C4-2B (cell line): ENCODE data around the gene GLT8D1.

Experiments used
- H3K27ac ChIP-seq: fragments of 450-650 bp; 2 replicates; pipeline ENCODE4 v1.5.1; 2017
- ZFX ChIP-seq: fragments of 450-650 bp; IDR thresholded peaks from 2 replicates; pipeline ENCODE4 v1.6.1; 2017
- TF ChIP-seq, protein P1 (sequence below): fragments of 450-650 bp; conservative IDR thresholded peaks from 2 replicates; pipeline ENCODE4 v1.5.1; 2017; ENCODE audit warnings: mild to moderate bottlenecking

GLT8D1 gene

GRCh38 chr3:52651592-52651991 is 54.0 kb downstream of the GLT8D1 start:
- TF ChIP-seq ZFX = no peak
- TF ChIP-seq, protein P1, sequence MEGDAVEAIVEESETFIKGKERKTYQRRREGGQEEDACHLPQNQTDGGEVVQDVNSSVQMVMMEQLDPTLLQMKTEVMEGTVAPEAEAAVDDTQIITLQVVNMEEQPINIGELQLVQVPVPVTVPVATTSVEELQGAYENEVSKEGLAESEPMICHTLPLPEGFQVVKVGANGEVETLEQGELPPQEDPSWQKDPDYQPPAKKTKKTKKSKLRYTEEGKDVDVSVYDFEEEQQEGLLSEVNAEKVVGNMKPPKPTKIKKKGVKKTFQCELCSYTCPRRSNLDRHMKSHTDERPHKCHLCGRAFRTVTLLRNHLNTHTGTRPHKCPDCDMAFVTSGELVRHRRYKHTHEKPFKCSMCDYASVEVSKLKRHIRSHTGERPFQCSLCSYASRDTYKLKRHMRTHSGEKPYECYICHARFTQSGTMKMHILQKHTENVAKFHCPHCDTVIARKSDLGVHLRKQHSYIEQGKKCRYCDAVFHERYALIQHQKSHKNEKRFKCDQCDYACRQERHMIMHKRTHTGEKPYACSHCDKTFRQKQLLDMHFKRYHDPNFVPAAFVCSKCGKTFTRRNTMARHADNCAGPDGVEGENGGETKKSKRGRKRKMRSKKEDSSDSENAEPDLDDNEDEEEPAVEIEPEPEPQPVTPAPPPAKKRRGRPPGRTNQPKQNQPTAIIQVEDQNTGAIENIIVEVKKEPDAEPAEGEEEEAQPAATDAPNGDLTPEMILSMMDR = no peak
- H3K27ac ChIP-seq = no peak overlapping the region

- H3K27ac ChIP-seq = no peak overlapping the region
- TF ChIP-seq, protein P1 = no peak
- TF ChIP-seq ZFX = no peak
Observed at GRCh38 chr3:52650439-52650838, 55.2 kb downstream of the GLT8D1 start.

GRCh38 chr3:52649461-52650210 is 56.0 kb downstream of the GLT8D1 start:
- no peak overlapping the region for H3K27ac ChIP-seq
- TF ChIP-seq, protein P1 = no peak
- TF ChIP-seq ZFX = no peak

GRCh38 chr3:52645549-52645948 is 60.0 kb downstream of the GLT8D1 start:
- H3K27ac ChIP-seq = no peak overlapping the region
- TF ChIP-seq, protein P1 = no peak
- TF ChIP-seq ZFX = no peak
